Vagina (tissue), 2 donors: ENCODE measurements around the gene EEF2KMT.
"Not testable (repeated sequence)": the region's sequence is repeated elsewhere in the genome, so short reads cannot be mapped to it uniquely, and the experiment has no call there.

Experiments
- POLR2A ChIP-seq, 2 donors: fragments of 450-650 bp; IDR thresholded peaks; one replicate each; pipeline ENCODE4 v1.6.1; 2017; ENCODE audit warnings: antibody characterized with exemption in 2 of 2, mild to moderate bottlenecking in 2 of 2, moderate library complexity in 2 of 2
- POLR2AphosphoS5 ChIP-seq, 2 donors: sonication (generic); formaldehyde crosslinking; IDR thresholded peaks; one replicate each; pipeline ENCODE4 v1.9.0; 2017; ENCODE audit warnings: antibody characterized with exemption in 2 of 2, mild to moderate bottlenecking in 2 of 2, low read depth in 1 of 2; ENCODE audit not compliant: insufficient read depth in 1 of 2
- TF ChIP-seq, protein P1 (sequence below), 3 experiments: fragments of 450-650 bp in 2 of 3; fragments of 200-600 bp in 1 of 3; sonication (generic) in 1 of 3; IDR thresholded peaks; one replicate each; pipeline ENCODE4 v1.5.1; 2017 to 2019; ENCODE audit warnings: antibody characterized with exemption in 3 of 3, mild to moderate bottlenecking in 2 of 3, moderate library complexity in 2 of 3

DNA sequence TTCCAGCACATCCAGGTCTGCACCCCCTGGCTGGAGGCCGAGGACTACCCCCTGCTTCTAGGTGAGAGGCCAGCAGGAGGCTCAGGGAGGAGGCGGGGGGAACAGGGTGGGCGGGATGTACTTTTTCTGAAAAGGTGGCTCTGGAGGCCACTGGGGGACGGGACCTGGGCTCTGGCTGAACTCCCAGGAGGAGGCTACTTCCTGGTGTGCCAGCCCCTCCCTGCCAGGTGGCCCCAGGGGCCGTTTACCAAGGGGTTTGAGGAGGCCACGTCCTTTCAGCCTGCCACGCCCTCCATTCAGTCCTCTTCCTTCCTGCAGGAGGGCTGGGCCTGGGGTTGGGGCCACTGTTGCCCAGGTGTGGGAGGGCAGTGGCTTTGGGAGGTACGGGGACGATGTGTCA, 16.6 kb downstream of the EEF2KMT start:
- TF ChIP-seq POLR2AphosphoS5 (IDR thresholded peaks at IDR 0.05; ENCODE audit: insufficient read depth in 1 of 2, low read depth in 1 of 2); POLR2A (IDR thresholded peaks at IDR 0.05): not testable (repeated sequence)
- TF ChIP-seq, protein P1, sequence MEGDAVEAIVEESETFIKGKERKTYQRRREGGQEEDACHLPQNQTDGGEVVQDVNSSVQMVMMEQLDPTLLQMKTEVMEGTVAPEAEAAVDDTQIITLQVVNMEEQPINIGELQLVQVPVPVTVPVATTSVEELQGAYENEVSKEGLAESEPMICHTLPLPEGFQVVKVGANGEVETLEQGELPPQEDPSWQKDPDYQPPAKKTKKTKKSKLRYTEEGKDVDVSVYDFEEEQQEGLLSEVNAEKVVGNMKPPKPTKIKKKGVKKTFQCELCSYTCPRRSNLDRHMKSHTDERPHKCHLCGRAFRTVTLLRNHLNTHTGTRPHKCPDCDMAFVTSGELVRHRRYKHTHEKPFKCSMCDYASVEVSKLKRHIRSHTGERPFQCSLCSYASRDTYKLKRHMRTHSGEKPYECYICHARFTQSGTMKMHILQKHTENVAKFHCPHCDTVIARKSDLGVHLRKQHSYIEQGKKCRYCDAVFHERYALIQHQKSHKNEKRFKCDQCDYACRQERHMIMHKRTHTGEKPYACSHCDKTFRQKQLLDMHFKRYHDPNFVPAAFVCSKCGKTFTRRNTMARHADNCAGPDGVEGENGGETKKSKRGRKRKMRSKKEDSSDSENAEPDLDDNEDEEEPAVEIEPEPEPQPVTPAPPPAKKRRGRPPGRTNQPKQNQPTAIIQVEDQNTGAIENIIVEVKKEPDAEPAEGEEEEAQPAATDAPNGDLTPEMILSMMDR (IDR thresholded peaks at IDR 0.05) = not testable (repeated sequence)
